DMS153 treated with DMSO at 0.1 percent for 48 hours (cell line): ENCODE results near the gene CDC42EP4.

Source experiments
- DNase-seq: peaks from one replicate; lab custom pipeline; 2025; ENCODE audit not compliant: unreplicated experiment; lab: John Stamatoyannopoulos, UW

The CDC42EP4 gene

GRCh38 chr17:73311781-73312641, at the start of gene CDC42EP4:
TSS of gene CDC42EP4 (minus strand) at chr17:73312001. CDS start at chr17:73286500, 25,501 bp downstream.
- DNase-seq = peak; percentile 77

- DNase-seq = no peak
Measured at GRCh38 chr17:73360961-73361761, 49.4 kb upstream of the CDC42EP4 start.

- DNase-seq = peak; percentile 84
Measured at GRCh38 chr17:73359987-73360410, 48.2 kb upstream of the CDC42EP4 start.

- DNase-seq = no peak
Measured at GRCh38 chr17:73359352-73359751, 47.6 kb upstream of the CDC42EP4 start.

- no peak for DNase-seq
Measured at GRCh38 chr17:73358668-73359067, 46.9 kb upstream of the CDC42EP4 start.

- DNase-seq = no peak
Measured at GRCh38 chr17:73357981-73358380, 46.2 kb upstream of the CDC42EP4 start.

- no peak for DNase-seq
Measured at GRCh38 chr17:73357318-73357717, 45.5 kb upstream of the CDC42EP4 start.

GRCh38 chr17:73356561-73357170, 44.9 kb upstream of the CDC42EP4 start:
- no peak for DNase-seq

GRCh38 chr17:73354423-73355284, 42.9 kb upstream of the CDC42EP4 start:
- DNase-seq = no peak

- no peak for DNase-seq
Measured at GRCh38 chr17:73352261-73352660, 40.5 kb upstream of the CDC42EP4 start.

GRCh38 chr17:73351764-73352163, 40.0 kb upstream of the CDC42EP4 start:
- no peak for DNase-seq

GRCh38 chr17:73350864-73351263, 39.1 kb upstream of the CDC42EP4 start:
- DNase-seq = no peak

- DNase-seq = no peak
Measured at GRCh38 chr17:73349647-73350046, 37.8 kb upstream of the CDC42EP4 start.

- DNase-seq = no peak
Measured at GRCh38 chr17:73349138-73349537, 37.3 kb upstream of the CDC42EP4 start.

GRCh38 chr17:73348829-73349095, 37.0 kb upstream of the CDC42EP4 start:
- no peak for DNase-seq

GRCh38 chr17:73348018-73348828, 36.4 kb upstream of the CDC42EP4 start:
- DNase-seq = no peak

GRCh38 chr17:73347351-73347750, 35.5 kb upstream of the CDC42EP4 start:
- no peak for DNase-seq

- no peak for DNase-seq
Measured at GRCh38 chr17:73346501-73347162, 34.8 kb upstream of the CDC42EP4 start.

- no peak for DNase-seq
Measured at GRCh38 chr17:73343739-73344454, 32.1 kb upstream of the CDC42EP4 start.
